ENCODE results near the gene ASPG. TPM values are rescaled to one million over a fixed set of nuclear protein-coding genes. Genes with fewer than 3 reads are reported as not detected.
"Not testable (repeated sequence)": the region's sequence is repeated elsewhere in the genome, so short reads cannot be mapped to it uniquely, and the experiment has no call there.

ASPG gene
- total RNA-seq, 2 donors from 2014 or later: 78.5 to 161 TPM

DNA sequence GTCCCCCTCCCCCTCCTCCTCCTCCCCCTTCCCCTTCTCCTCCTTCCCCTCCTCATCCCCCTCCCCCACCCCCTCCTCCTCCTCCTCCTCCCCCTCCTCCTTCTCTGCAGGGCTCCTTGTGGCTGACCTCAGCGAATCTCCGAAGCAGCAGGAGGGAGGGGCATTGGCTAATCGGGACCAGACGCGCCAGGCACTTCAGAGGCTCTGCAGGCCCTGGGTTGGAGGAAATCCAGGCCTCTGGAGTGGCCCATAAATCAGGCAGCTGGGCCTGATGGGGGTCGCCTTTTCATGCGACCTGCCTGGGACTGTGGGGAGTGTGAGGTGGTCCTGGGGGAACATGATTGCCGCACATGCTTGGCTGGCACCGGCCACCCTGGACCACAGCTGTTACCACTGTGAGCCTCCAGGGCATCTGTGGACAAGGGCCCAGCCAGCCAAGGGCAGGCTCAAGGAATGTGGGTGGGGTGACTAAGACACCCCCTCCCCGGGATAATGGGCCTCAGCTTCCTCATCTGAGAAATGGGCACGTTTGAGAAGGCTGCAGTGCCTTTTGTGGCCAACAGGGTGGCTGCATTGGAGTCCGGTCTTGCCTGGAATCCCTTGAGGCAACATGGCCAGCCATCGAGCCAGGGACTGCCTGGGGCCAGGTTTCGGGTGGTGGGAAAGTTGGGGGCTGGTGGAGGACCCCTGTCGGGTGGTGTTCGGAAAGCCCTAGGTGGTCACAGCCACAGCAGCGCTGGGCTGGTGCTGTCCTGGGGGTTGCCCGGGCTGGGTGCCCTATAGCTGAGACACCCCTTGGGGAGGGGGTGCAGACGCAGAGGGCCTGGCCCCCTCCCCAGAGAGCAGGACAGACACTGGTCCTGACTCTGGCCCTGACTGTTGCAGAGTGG lies 64.9 kb downstream of the ASPG start:
- Histone ChIP-seq H3K9me3 (no peaks in the 10 kb centered on the region), H3K27ac (no peak overlapping the region), H3K27me3 (no peaks in the 10 kb centered on the region), H3K4me3 (no peak overlapping the region), H3K36me3 (no peaks in the 10 kb centered on the region), H3K4me1 (peaks cover 0 to 44% of the 10 kb centered on the region in 2 donors)
- DNase-seq (ENCODE audit: low spot score): no peak
- TF ChIP-seq, protein P1, sequence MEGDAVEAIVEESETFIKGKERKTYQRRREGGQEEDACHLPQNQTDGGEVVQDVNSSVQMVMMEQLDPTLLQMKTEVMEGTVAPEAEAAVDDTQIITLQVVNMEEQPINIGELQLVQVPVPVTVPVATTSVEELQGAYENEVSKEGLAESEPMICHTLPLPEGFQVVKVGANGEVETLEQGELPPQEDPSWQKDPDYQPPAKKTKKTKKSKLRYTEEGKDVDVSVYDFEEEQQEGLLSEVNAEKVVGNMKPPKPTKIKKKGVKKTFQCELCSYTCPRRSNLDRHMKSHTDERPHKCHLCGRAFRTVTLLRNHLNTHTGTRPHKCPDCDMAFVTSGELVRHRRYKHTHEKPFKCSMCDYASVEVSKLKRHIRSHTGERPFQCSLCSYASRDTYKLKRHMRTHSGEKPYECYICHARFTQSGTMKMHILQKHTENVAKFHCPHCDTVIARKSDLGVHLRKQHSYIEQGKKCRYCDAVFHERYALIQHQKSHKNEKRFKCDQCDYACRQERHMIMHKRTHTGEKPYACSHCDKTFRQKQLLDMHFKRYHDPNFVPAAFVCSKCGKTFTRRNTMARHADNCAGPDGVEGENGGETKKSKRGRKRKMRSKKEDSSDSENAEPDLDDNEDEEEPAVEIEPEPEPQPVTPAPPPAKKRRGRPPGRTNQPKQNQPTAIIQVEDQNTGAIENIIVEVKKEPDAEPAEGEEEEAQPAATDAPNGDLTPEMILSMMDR (IDR thresholded peaks at IDR 0.05): no peak

DNA sequence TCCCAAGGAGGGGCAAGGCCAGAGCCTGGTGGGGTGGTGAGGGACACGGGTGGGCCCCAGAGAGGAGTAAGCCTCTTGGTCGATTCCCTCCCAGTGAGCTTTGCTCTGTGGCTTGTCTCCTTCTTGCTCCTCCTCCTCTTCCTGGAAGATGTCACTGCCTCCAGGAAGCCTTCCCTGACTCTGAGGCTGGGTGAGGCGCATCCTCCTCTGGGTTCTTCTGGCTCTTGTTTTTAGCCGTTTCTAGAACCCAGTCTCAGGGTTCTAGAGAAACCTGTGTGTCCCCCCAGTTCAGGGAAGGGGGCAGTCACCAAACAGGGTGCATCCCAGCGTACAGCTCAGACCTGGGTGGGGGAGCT lies 65.5 kb downstream of the ASPG start:
- Histone ChIP-seq H3K4me1 (peaks cover 0 to 50% of the 10 kb centered on the region in 2 donors), H3K9me3 (no peaks in the 10 kb centered on the region), H3K27ac (no peak overlapping the region), H3K4me3 (no peak overlapping the region), H3K27me3 (no peaks in the 10 kb centered on the region), H3K36me3 (no peaks in the 10 kb centered on the region)
- TF ChIP-seq, protein P1 (IDR thresholded peaks at IDR 0.05): no peak
- no peak for DNase-seq (ENCODE audit: low spot score)

DNA sequence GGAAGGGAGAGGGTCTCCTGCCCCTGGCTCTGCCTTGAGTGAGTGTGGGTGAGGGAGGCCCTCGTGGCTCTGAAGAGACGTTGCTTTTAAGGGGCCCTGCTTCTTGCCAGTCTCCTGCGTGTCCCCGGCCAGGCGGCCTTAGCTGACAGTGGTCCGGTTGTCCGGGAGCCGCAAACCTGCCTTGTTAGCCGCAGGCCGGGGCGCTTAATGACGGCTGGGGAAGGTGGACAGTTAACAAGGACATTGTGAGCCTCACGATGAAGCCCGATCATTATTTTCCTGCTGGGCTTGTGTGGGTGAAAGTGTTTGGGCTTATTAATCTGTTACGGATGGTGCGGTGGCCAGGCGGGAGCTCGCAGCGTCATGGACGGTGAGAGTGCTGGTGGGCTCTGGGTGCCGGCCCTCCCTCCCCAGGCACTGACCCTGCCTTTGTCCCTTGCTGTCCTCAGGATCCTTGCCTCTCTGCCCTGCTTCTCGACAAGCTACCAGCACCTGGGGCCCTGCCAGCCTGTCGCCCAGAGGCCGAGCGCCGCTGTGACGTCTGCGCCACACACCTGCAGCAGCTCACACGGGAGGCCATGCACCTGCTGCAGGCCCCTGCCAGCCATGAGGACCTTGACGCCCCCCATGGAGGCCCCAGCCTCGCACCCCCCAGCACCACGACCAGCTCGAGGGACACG lies 66.2 kb downstream of the ASPG start:
- Histone ChIP-seq H3K4me1 (peaks cover 0 to 54% of the 10 kb centered on the region in 2 donors), H3K4me3 (no peak overlapping the region), H3K27me3 (no peaks in the 10 kb centered on the region), H3K9me3 (no peaks in the 10 kb centered on the region), H3K27ac (no peak overlapping the region), H3K36me3 (no peaks in the 10 kb centered on the region)
- no peak for DNase-seq (ENCODE audit: low spot score)
- TF ChIP-seq, protein P1 (IDR thresholded peaks at IDR 0.05): no peak

DNA sequence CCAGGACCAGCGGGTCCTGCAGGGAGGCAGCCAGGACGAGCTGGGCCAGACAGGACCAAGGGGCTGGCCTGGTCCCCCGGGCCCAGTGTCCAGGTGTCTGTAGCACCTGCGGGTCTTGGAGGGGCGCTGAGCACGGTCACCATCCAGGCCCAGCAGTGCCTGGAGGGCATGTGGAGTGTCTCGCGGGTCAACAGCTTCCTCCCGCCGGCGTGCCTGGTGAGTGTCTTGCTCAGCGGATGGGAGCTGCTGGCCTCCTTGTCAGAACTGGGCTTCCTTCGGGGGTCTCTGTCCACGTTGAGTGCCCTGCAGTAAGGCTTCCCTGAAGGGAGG lies 66.7 kb downstream of the ASPG start:
- Histone ChIP-seq H3K36me3 (no peaks in the 10 kb centered on the region), H3K4me1 (peaks cover 0 to 51% of the 10 kb centered on the region in 2 donors), H3K27me3 (no peaks in the 10 kb centered on the region), H3K27ac (no peak overlapping the region), H3K4me3 (no peak overlapping the region), H3K9me3 (no peaks in the 10 kb centered on the region)
- no peak for DNase-seq (ENCODE audit: low spot score)
- TF ChIP-seq, protein P1 (IDR thresholded peaks at IDR 0.05): no peak

DNA sequence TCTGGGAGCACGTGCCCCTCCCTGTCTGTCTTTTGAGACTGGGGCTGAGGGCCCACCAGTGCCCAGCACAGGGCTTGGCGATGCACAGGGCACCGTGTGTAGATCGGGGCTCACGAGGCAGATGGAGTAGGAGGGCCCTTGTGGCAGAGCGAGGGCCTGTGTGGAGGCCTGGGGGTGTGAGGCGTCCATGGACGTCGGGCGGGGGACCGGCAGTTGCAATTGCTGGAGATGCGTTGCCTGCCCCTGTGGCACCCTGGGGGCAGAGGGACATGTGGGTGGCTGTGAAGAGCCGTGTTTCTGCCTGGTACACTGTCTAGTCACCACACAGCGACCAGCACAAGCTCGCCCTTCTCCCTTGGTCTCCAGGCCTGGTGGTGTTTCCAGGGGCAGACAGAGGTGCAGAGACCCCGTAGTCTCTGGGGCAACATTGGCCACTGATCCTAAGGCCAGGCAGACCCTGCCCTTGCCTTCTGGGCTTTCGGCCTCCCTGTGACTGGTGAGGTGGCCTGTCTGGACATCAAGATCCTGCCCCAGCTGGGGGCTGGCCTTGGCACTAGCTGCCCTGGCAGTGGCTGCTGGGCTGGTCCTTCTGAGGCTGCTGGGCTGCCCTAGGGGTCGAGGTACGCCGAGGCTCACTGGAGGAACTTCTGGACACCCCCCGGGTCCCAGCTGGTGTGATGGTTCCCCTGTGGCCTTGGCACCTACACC lies 67.3 kb downstream of the ASPG start:
- Histone ChIP-seq H3K36me3 (no peaks in the 10 kb centered on the region), H3K4me3 (no peak overlapping the region), H3K27me3 (no peaks in the 10 kb centered on the region), H3K9me3 (no peaks in the 10 kb centered on the region), H3K4me1 (peaks cover 0 to 51% of the 10 kb centered on the region in 2 donors), H3K27ac (no peak overlapping the region)
- TF ChIP-seq, protein P1 (IDR thresholded peaks at IDR 0.05): no peak
- no peak for DNase-seq (ENCODE audit: low spot score)

DNA sequence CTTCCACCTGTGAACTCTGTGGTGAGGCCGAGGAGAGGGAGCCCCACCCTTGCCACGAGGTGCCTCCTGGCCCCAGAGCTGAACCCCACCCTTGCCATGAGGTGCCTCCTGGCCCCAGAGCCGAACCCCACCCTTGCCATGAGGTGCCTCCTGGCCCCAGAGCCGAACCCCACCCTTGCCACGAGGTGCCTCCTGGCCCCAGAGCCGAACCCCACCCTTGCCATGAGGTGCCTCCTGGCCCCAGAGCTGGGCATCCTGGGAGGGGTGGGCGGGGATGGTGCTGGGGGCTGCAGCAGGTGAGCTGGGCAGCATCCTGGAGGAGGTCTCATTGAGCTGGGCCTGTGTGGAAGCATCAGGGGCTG lies 67.9 kb downstream of the ASPG start:
- H3K4me1 ChIP-seq: peaks cover 0 to 53% of the 10 kb centered on the region in 2 donors
- H3K4me3 ChIP-seq; H3K36me3 ChIP-seq; H3K9me3 ChIP-seq; H3K27ac ChIP-seq; DNase-seq (ENCODE audit: low spot score); H3K27me3 ChIP-seq: not testable (repeated sequence)
